KMS-11 (cell line): ENCODE measurements around the gene ANKRD30B.
"Not testable (repeated sequence)": the region's sequence is repeated elsewhere in the genome, so short reads cannot be mapped to it uniquely, and the experiment has no call there.

Experiments
- H2AFZ ChIP-seq: fragments of 200-600 bp; sonication (generic); 2 replicates; pipeline ENCODE4 v1.6.1; 2016; ENCODE audit warnings: antibody characterized with exemption, mixed run types, low read depth
- H3K27ac ChIP-seq: fragments of 200-600 bp; sonication (generic); 2 replicates; pipeline ENCODE4 v1.6.1; 2016; ENCODE audit warnings: mild to moderate bottlenecking, mixed run types
- H3K27me3 ChIP-seq: fragments of 200-600 bp; sonication (generic); 2 replicates; pipeline ENCODE4 v1.6.1; 2017; ENCODE audit warnings: mild to moderate bottlenecking, low read depth, mixed run types, moderate library complexity; ENCODE audit not compliant: insufficient read depth
- H3K36me3 ChIP-seq: fragments of 200-600 bp; sonication (generic); 2 replicates; pipeline ENCODE4 v1.6.1; 2017; ENCODE audit warnings: mild to moderate bottlenecking, mixed run types; ENCODE audit not compliant: insufficient read depth
- H3K4me1 ChIP-seq: fragments of 200-600 bp; sonication (generic); 2 replicates; pipeline ENCODE4 v1.6.1; 2016; ENCODE audit warnings: mild to moderate bottlenecking, low read depth, mixed run types; ENCODE audit not compliant: poor library complexity, severe bottlenecking
- H3K4me2 ChIP-seq: fragments of 200-600 bp; sonication (generic); 2 replicates; pipeline ENCODE4 v1.7.0; 2016; ENCODE audit warnings: mild to moderate bottlenecking, mixed run types
- H3K4me3 ChIP-seq: fragments of 200-600 bp; sonication (generic); IDR thresholded peaks from 2 replicates; pipeline ENCODE4 v1.6.1; 2017; ENCODE audit warnings: low read depth, low read length, mixed read lengths; ENCODE audit not compliant: insufficient read depth
- H3K79me2 ChIP-seq: fragments of 200-600 bp; sonication (generic); 2 replicates; pipeline ENCODE4 v1.6.1; 2016; ENCODE audit warnings: low read depth, mixed run types; ENCODE audit not compliant: insufficient read depth
- H3K9ac ChIP-seq: fragments of 200-600 bp; sonication (generic); 2 replicates; pipeline ENCODE4 v1.6.1; 2016; ENCODE audit warnings: mild to moderate bottlenecking, mixed run types
- H4K20me1 ChIP-seq: fragments of 200-600 bp; sonication (generic); 2 replicates; pipeline ENCODE4 v1.6.1; 2016; ENCODE audit warnings: mild to moderate bottlenecking, mixed run types; ENCODE audit not compliant: insufficient read depth
- CTCF ChIP-seq: fragments of 200-600 bp; sonication (generic); conservative IDR thresholded peaks from 2 replicates; pipeline ENCODE4 v1.6.1; 2017; ENCODE audit warnings: low read depth, mild to moderate bottlenecking, antibody characterized with exemption, low read length, moderate library complexity, mixed read lengths

The ANKRD30B gene

GRCh38 chr18:14747513-14748474, at the start of gene ANKRD30B:
ANKRD30B (plus strand) TSS chr18:14748172; CDS start chr18:14748420, 248 bp downstream.
- H4K20me1 ChIP-seq: no peaks in the 10 kb centered on the region
- H2AFZ ChIP-seq: no peak within 1 kb of the TSS
- no peak within 1 kb of the TSS for H3K4me2 ChIP-seq
- no peaks in the 10 kb centered on the region for H3K36me3 ChIP-seq
- no peaks in the 10 kb centered on the region for H3K4me1 ChIP-seq
- no peak within 1 kb of the TSS for H3K4me3 ChIP-seq
- TF ChIP-seq CTCF: no peak
- no peaks in the 10 kb centered on the region for H3K79me2 ChIP-seq
- H3K9ac ChIP-seq: no peak within 1 kb of the TSS
- H3K27me3 ChIP-seq: no peaks in the 10 kb centered on the region
- no peak within 1 kb of the TSS for H3K27ac ChIP-seq

- not testable (repeated sequence) for H3K4me2 ChIP-seq, H3K79me2 ChIP-seq, H3K27me3 ChIP-seq, H3K4me3 ChIP-seq, H2AFZ ChIP-seq, H3K36me3 ChIP-seq, H3K27ac ChIP-seq, H3K9ac ChIP-seq, H3K4me1 ChIP-seq, H4K20me1 ChIP-seq
Measured at GRCh38 chr18:14701286-14702040, 46.5 kb upstream of the ANKRD30B start.

- H3K4me1 ChIP-seq, H3K4me3 ChIP-seq, H2AFZ ChIP-seq, H3K9ac ChIP-seq, H3K36me3 ChIP-seq, H3K79me2 ChIP-seq, H3K27ac ChIP-seq, H3K27me3 ChIP-seq, H3K4me2 ChIP-seq, H4K20me1 ChIP-seq: not testable (repeated sequence)
Measured at GRCh38 chr18:14709761-14710160, 38.2 kb upstream of the ANKRD30B start.

GRCh38 chr18:14721569-14721968, 26.4 kb upstream of the ANKRD30B start:
- H3K27ac ChIP-seq, H3K4me1 ChIP-seq, H3K9ac ChIP-seq, H3K4me3 ChIP-seq, H2AFZ ChIP-seq, H3K79me2 ChIP-seq, H3K4me2 ChIP-seq, H3K36me3 ChIP-seq, H3K27me3 ChIP-seq, H4K20me1 ChIP-seq: not testable (repeated sequence)

- not testable (repeated sequence) for H3K27me3 ChIP-seq, H2AFZ ChIP-seq, H3K36me3 ChIP-seq, H3K4me2 ChIP-seq, H3K4me1 ChIP-seq, H4K20me1 ChIP-seq, H3K4me3 ChIP-seq, H3K9ac ChIP-seq, H3K79me2 ChIP-seq, H3K27ac ChIP-seq
Measured at GRCh38 chr18:14739056-14739455, 8.9 kb upstream of the ANKRD30B start.

- Histone ChIP-seq H3K4me1 (no peaks in the 10 kb centered on the region), H3K27me3 (no peaks in the 10 kb centered on the region), H2AFZ (no peak overlapping the region), H3K36me3 (no peaks in the 10 kb centered on the region), H3K4me3 (no peak overlapping the region), H4K20me1 (no peaks in the 10 kb centered on the region), H3K27ac (no peak overlapping the region), H3K79me2 (no peaks in the 10 kb centered on the region), H3K4me2 (no peak overlapping the region), H3K9ac (no peak overlapping the region)
- no peak for TF ChIP-seq CTCF
Measured at GRCh38 chr18:14746897-14747296, 1.1 kb upstream of the ANKRD30B start.
